ENCODE data around the gene SLC9B1.

The SLC9B1 gene

GRCh38 chr4:103050736-103051436 lies 31.4 kb upstream of the SLC9B1 start:
- Histone ChIP-seq H3K9ac (ENCODE audit: insufficient read length, low read depth) (no peak overlapping the region), H3K9me3 (ENCODE audit: insufficient read depth, low read length) (no peaks in the 10 kb centered on the region), H3K4me3 (ENCODE audit: insufficient read length, low read depth) (no peak overlapping the region), H3K4me1 (ENCODE audit: insufficient read depth, insufficient read length) (no peaks in the 10 kb centered on the region), H3K36me3 (ENCODE audit: insufficient read depth, insufficient read length, low read length) (no peaks in the 10 kb centered on the region), H3K27me3 (ENCODE audit: insufficient read depth, insufficient read length) (no peaks in the 10 kb centered on the region)
- no peak for TF ChIP-seq ZNF274 (IDR thresholded peaks at IDR 0.05; ENCODE audit: low read depth, low read length)
- TF ChIP-seq YY1 (IDR thresholded peaks at IDR 0.05; ENCODE audit: insufficient read depth, insufficient read length), result no peak
- no peak for TF ChIP-seq SUZ12 (IDR thresholded peaks at IDR 0.05; ENCODE audit: extremely low read depth, insufficient read depth, insufficient read length)
- DNase-seq (ENCODE audit: low read depth, low spot score), result no peak

GRCh38 chr4:103046416-103047290 lies 27.1 kb upstream of the SLC9B1 start:
- no peaks in the 10 kb centered on the region for H3K27me3 ChIP-seq (ENCODE audit: insufficient read depth, insufficient read length)
- H3K4me3 ChIP-seq (ENCODE audit: insufficient read length, low read depth), result no peak overlapping the region
- no peaks in the 10 kb centered on the region for H3K9me3 ChIP-seq (ENCODE audit: insufficient read depth, low read length)
- H3K4me1 ChIP-seq (ENCODE audit: insufficient read depth, insufficient read length), result no peaks in the 10 kb centered on the region
- TF ChIP-seq ZNF274 (IDR thresholded peaks at IDR 0.05; ENCODE audit: low read depth, low read length), result no peak
- TF ChIP-seq YY1 (IDR thresholded peaks at IDR 0.05; ENCODE audit: insufficient read depth, insufficient read length), result no peak
- H3K36me3 ChIP-seq (ENCODE audit: insufficient read depth, insufficient read length, low read length), result no peaks in the 10 kb centered on the region
- DNase-seq (ENCODE audit: low read depth, low spot score), result peak; percentile 27
- H3K9ac ChIP-seq (ENCODE audit: insufficient read length, low read depth), result no peak overlapping the region

GRCh38 chr4:103044183-103044582 lies 24.7 kb upstream of the SLC9B1 start:
- Histone ChIP-seq H3K4me1 (ENCODE audit: insufficient read depth, insufficient read length) (no peaks in the 10 kb centered on the region), H3K27me3 (ENCODE audit: insufficient read depth, insufficient read length) (no peaks in the 10 kb centered on the region), H3K9me3 (ENCODE audit: insufficient read depth, low read length) (no peaks in the 10 kb centered on the region), H3K4me3 (ENCODE audit: insufficient read length, low read depth) (no peak overlapping the region), H3K36me3 (ENCODE audit: insufficient read depth, insufficient read length, low read length) (no peaks in the 10 kb centered on the region), H3K9ac (ENCODE audit: insufficient read length, low read depth) (no peak overlapping the region)
- DNase-seq (ENCODE audit: low read depth, low spot score), result no peak
- TF ChIP-seq SUZ12 (IDR thresholded peaks at IDR 0.05; ENCODE audit: extremely low read depth, insufficient read depth, insufficient read length), result no peak
- TF ChIP-seq ZNF274 (IDR thresholded peaks at IDR 0.05; ENCODE audit: low read depth, low read length), result no peak
- TF ChIP-seq YY1 (IDR thresholded peaks at IDR 0.05; ENCODE audit: insufficient read depth, insufficient read length), result no peak

GRCh38 chr4:103036169-103036568 lies 16.7 kb upstream of the SLC9B1 start:
- no peak overlapping the region for H3K9ac ChIP-seq (ENCODE audit: insufficient read length, low read depth)
- no peaks in the 10 kb centered on the region for H3K36me3 ChIP-seq (ENCODE audit: insufficient read depth, insufficient read length, low read length)
- H3K27me3 ChIP-seq (ENCODE audit: insufficient read depth, insufficient read length), result no peaks in the 10 kb centered on the region
- TF ChIP-seq SUZ12 (IDR thresholded peaks at IDR 0.05; ENCODE audit: extremely low read depth, insufficient read depth, insufficient read length), result no peak
- TF ChIP-seq YY1 (IDR thresholded peaks at IDR 0.05; ENCODE audit: insufficient read depth, insufficient read length), result no peak
- no peak for TF ChIP-seq ZNF274 (IDR thresholded peaks at IDR 0.05; ENCODE audit: low read depth, low read length)
- H3K9me3 ChIP-seq (ENCODE audit: insufficient read depth, low read length), result no peaks in the 10 kb centered on the region; the same call in 1 of the 2 replicates
- H3K4me1 ChIP-seq (ENCODE audit: insufficient read depth, insufficient read length), result no peaks in the 10 kb centered on the region
- H3K4me3 ChIP-seq (ENCODE audit: insufficient read length, low read depth), result no peak overlapping the region
- DNase-seq (ENCODE audit: low read depth, low spot score), result no peak

GRCh38 chr4:103032574-103032973 lies 13.1 kb upstream of the SLC9B1 start:
- H3K9me3 ChIP-seq (ENCODE audit: insufficient read depth, low read length), result no peaks in the 10 kb centered on the region; the same call in 1 of the 2 replicates
- no peaks in the 10 kb centered on the region for H3K4me1 ChIP-seq (ENCODE audit: insufficient read depth, insufficient read length)
- no peak overlapping the region for H3K4me3 ChIP-seq (ENCODE audit: insufficient read length, low read depth)
- no peaks in the 10 kb centered on the region for H3K36me3 ChIP-seq (ENCODE audit: insufficient read depth, insufficient read length, low read length)
- TF ChIP-seq SUZ12 (IDR thresholded peaks at IDR 0.05; ENCODE audit: extremely low read depth, insufficient read depth, insufficient read length) (no peak), YY1 (IDR thresholded peaks at IDR 0.05; ENCODE audit: insufficient read depth, insufficient read length) (no peak), ZNF274 (IDR thresholded peaks at IDR 0.05; ENCODE audit: low read depth, low read length) (no peak)
- no peak overlapping the region for H3K9ac ChIP-seq (ENCODE audit: insufficient read length, low read depth)
- peak; percentile 43 for DNase-seq (ENCODE audit: low read depth, low spot score)
- no peaks in the 10 kb centered on the region for H3K27me3 ChIP-seq (ENCODE audit: insufficient read depth, insufficient read length)

GRCh38 chr4:103030791-103031190 lies 11.3 kb upstream of the SLC9B1 start:
- no peaks in the 10 kb centered on the region for H3K4me1 ChIP-seq (ENCODE audit: insufficient read depth, insufficient read length)
- no peak for DNase-seq (ENCODE audit: low read depth, low spot score)
- no peaks in the 10 kb centered on the region for H3K27me3 ChIP-seq (ENCODE audit: insufficient read depth, insufficient read length)
- no peak overlapping the region for H3K9ac ChIP-seq (ENCODE audit: insufficient read length, low read depth)
- H3K9me3 ChIP-seq (ENCODE audit: insufficient read depth, low read length), result no peaks in the 10 kb centered on the region; the same call in 1 of the 2 replicates
- TF ChIP-seq YY1 (IDR thresholded peaks at IDR 0.05; ENCODE audit: insufficient read depth, insufficient read length) (no peak), SUZ12 (IDR thresholded peaks at IDR 0.05; ENCODE audit: extremely low read depth, insufficient read depth, insufficient read length) (no peak), ZNF274 (IDR thresholded peaks at IDR 0.05; ENCODE audit: low read depth, low read length) (no peak)
- no peaks in the 10 kb centered on the region for H3K36me3 ChIP-seq (ENCODE audit: insufficient read depth, insufficient read length, low read length)
- H3K4me3 ChIP-seq (ENCODE audit: insufficient read length, low read depth), result no peak overlapping the region

- Histone ChIP-seq H3K4me3 (ENCODE audit: insufficient read length, low read depth) (no peak overlapping the region), H3K9ac (ENCODE audit: insufficient read length, low read depth) (no peak overlapping the region), H3K9me3 (ENCODE audit: insufficient read depth, low read length) (no peaks in the 10 kb centered on the region), H3K4me1 (ENCODE audit: insufficient read depth, insufficient read length) (no peaks in the 10 kb centered on the region), H3K36me3 (ENCODE audit: insufficient read depth, insufficient read length, low read length) (no peaks in the 10 kb centered on the region), H3K27me3 (ENCODE audit: insufficient read depth, insufficient read length) (no peaks in the 10 kb centered on the region)
- no peak for DNase-seq (ENCODE audit: low read depth, low spot score)
- TF ChIP-seq YY1 (IDR thresholded peaks at IDR 0.05; ENCODE audit: insufficient read depth, insufficient read length) (no peak), ZNF274 (IDR thresholded peaks at IDR 0.05; ENCODE audit: low read depth, low read length) (no peak), SUZ12 (IDR thresholded peaks at IDR 0.05; ENCODE audit: extremely low read depth, insufficient read depth, insufficient read length) (no peak)
These were observed 9.8 kb upstream of the SLC9B1 start for GRCh38 chr4:103029300-103029699.
